Right lobe of liver (tissue), 4 donors: Measurements from ENCODE around the gene CAMK2D.

Experiments
- POLR2A ChIP-seq: fragments of 450-650 bp; IDR thresholded peaks from one replicate; pipeline ENCODE4 v1.6.1; 2017; ENCODE audit warnings: antibody characterized with exemption, mild to moderate bottlenecking
- TF ChIP-seq, protein P1 (sequence below), 4 donors: fragments of 200-600 bp in 3 of 4; fragments of 450-650 bp in 1 of 4; IDR thresholded peaks; one replicate each; pipeline versions ENCODE4 v1.5.1 to v1.8.0; 2016 to 2022; ENCODE audit warnings: antibody characterized with exemption in 4 of 4, mild to moderate bottlenecking in 2 of 4
- donor health status: DM: no; HTN: no; CAD: no.
- donor health status: DM: no; HTN: no; CAD: no.
- donor health status: DM: no; HTN: yes; CAD: no.

DNA sequence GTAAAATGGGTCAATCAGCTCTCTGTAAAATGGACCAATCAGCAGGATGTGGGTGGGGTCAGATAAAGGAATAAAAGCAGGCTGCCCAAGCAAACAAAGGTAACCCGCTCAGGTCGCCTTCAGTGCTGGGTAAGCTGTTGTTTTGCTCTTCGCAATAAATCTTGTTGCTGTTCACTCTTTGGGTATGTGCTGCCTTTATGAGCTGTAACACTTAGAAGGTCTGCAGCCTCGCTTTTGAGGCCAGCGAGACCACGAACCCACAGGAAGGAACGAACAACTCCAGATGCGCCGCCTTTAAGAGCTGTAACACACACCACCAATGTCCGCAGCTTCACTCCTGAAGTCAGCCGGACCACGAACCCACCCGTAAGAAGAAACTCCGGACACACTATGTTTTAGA is 11.5 kb upstream of the CAMK2D start:
- TF ChIP-seq, protein P1, sequence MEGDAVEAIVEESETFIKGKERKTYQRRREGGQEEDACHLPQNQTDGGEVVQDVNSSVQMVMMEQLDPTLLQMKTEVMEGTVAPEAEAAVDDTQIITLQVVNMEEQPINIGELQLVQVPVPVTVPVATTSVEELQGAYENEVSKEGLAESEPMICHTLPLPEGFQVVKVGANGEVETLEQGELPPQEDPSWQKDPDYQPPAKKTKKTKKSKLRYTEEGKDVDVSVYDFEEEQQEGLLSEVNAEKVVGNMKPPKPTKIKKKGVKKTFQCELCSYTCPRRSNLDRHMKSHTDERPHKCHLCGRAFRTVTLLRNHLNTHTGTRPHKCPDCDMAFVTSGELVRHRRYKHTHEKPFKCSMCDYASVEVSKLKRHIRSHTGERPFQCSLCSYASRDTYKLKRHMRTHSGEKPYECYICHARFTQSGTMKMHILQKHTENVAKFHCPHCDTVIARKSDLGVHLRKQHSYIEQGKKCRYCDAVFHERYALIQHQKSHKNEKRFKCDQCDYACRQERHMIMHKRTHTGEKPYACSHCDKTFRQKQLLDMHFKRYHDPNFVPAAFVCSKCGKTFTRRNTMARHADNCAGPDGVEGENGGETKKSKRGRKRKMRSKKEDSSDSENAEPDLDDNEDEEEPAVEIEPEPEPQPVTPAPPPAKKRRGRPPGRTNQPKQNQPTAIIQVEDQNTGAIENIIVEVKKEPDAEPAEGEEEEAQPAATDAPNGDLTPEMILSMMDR (IDR thresholded peaks at IDR 0.05), result no peak
- no peak for TF ChIP-seq POLR2A
